Tibial nerve (tissue), 4 donors: ENCODE results near the gene MPP4. TPM values are rescaled to one million over a fixed set of nuclear protein-coding genes. Genes with fewer than 3 reads are reported as not detected.

Experiments used
- DNase-seq, 2 donors: peaks; one replicate each; pipeline ENCODE4 v3.0.0-alpha.2; 2019; ENCODE audit warnings: low spot score in 2 of 2
- H3K27ac ChIP-seq, 4 donors: fragments of 200-600 bp; sonication (generic) in 3 of 4; one replicate each; pipeline ENCODE4 v1.5.1; 2017 to 2019; ENCODE audit warnings: mild to moderate bottlenecking in 1 of 4
- H3K27me3 ChIP-seq, 2 donors: fragments of 200-600 bp; sonication (generic) in 1 of 2; one replicate each; pipeline versions ENCODE4 v1.5.1 to v1.6.0; 2017 to 2019
- H3K36me3 ChIP-seq, 3 donors: fragments of 200-600 bp; sonication (generic); one replicate each; pipeline ENCODE4 v1.5.1; 2018 to 2019
- H3K4me1 ChIP-seq, 4 donors: fragments of 200-600 bp; sonication (generic) in 3 of 4; one replicate each; pipeline ENCODE4 v1.5.1; 2017 to 2019
- H3K4me3 ChIP-seq, 4 donors: fragments of 200-600 bp; sonication (generic) in 3 of 4; one replicate each; pipeline ENCODE4 v1.5.1; 2017 to 2019; ENCODE audit warnings: mild to moderate bottlenecking in 1 of 4, moderate library complexity in 1 of 4
- H3K9me3 ChIP-seq, 4 donors: fragments of 200-600 bp; sonication (generic) in 3 of 4; one replicate each; pipeline ENCODE4 v1.5.1; 2017 to 2019
- EP300 ChIP-seq, 2 donors: sonication (generic); formaldehyde crosslinking; IDR thresholded peaks; one replicate each; pipeline ENCODE4 v1.6.1; 2017; ENCODE audit warnings: antibody characterized with exemption in 2 of 2, mild to moderate bottlenecking in 1 of 2
- POLR2A ChIP-seq, 2 donors: fragments of 450-650 bp; IDR thresholded peaks; one replicate each; pipeline ENCODE4 v1.6.1; 2017; ENCODE audit warnings: antibody characterized with exemption in 2 of 2, mild to moderate bottlenecking in 2 of 2, moderate library complexity in 2 of 2
- WGBS, 2 donors: methylation state at CpG; one replicate each; pipeline ENCODE4 v1.1.5; 2018; 5-methylcytosine and 5-hydroxymethylcytosine counted together
- total RNA-seq, 4 donors: library from RNA; depleted of rRNA; stranded (reverse); fragments of >200 nt; gene quantifications; one replicate each; pipeline ENCODE4 v1.1.0, GENCODE V29; 2016
- TF ChIP-seq, protein P1 (sequence below), 5 experiments: fragments of 200-600 bp in 3 of 5; fragments of 450-650 bp in 2 of 5; sonication (generic) in 3 of 5; IDR thresholded peaks; one replicate each; pipeline ENCODE4 v1.5.1; 2016 to 2019; ENCODE audit warnings: antibody characterized with exemption in 5 of 5, mild to moderate bottlenecking in 3 of 5, moderate library complexity in 2 of 5

The MPP4 gene
- total RNA-seq, 4 donors from 2014 or later = 0.22 to 0.60 TPM; not detected in 2

DNA sequence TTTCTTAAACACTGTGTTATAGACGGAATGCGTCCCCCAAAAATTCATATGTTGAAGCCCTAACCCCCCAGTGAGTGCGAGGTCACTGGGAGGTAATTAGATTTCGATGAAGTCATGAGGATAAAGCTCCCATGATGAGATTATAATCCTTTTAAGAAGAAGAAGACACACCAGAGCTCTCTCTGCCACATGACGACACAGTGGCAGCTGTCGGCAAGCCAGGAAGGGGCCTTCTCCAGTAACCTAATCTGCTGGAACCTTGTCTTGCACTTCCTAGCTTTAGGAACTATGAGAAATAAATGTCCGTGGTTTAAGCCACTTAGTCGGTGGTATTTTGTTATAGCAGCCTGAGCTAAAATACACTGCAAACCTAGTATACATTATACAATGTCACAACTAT lies 67.4 kb downstream of the MPP4 start:
- Histone ChIP-seq H3K27me3 (no peaks in the 10 kb centered on the region), H3K9me3 (no peaks in the 10 kb centered on the region), H3K36me3 (peaks cover 0 to 85% (median 2%) of the 10 kb centered on the region in 3 donors), H3K4me3 (no peak overlapping the region), H3K4me1 (no peaks in the 10 kb centered on the region), H3K27ac (no peak overlapping the region)
- WGBS, 2 donors = 95 to 97% methylated on average over 8 of the region's 8 CpGs
- TF ChIP-seq, protein P1, sequence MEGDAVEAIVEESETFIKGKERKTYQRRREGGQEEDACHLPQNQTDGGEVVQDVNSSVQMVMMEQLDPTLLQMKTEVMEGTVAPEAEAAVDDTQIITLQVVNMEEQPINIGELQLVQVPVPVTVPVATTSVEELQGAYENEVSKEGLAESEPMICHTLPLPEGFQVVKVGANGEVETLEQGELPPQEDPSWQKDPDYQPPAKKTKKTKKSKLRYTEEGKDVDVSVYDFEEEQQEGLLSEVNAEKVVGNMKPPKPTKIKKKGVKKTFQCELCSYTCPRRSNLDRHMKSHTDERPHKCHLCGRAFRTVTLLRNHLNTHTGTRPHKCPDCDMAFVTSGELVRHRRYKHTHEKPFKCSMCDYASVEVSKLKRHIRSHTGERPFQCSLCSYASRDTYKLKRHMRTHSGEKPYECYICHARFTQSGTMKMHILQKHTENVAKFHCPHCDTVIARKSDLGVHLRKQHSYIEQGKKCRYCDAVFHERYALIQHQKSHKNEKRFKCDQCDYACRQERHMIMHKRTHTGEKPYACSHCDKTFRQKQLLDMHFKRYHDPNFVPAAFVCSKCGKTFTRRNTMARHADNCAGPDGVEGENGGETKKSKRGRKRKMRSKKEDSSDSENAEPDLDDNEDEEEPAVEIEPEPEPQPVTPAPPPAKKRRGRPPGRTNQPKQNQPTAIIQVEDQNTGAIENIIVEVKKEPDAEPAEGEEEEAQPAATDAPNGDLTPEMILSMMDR (IDR thresholded peaks at IDR 0.05) = no peak
- no peak for TF ChIP-seq EP300 (IDR thresholded peaks at IDR 0.05)
- no peak for TF ChIP-seq POLR2A (IDR thresholded peaks at IDR 0.05)
- DNase-seq = no peak

DNA sequence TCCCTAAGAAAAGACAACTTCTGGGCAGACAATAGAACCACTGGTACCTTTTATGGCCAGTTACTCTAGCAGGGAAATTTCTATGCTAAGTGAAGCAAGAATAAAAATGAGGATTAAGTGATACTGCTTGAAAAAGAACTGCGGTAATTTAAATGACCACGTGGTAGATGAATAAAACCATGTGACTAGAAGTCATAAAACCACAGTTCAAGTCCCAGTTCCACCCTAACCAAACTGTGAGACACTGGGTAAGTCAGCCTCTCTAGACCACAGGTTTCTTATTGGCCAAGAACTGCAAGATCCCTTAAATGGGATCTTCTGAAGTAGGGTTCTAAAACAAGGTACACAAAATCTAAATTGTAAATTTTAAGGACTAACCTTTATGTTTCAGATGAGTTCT lies 67.9 kb downstream of the MPP4 start:
- 81% methylated on average over 2 of the region's 2 CpGs for WGBS, 2 donors
- TF ChIP-seq EP300 (IDR thresholded peaks at IDR 0.05) (no peak), POLR2A (IDR thresholded peaks at IDR 0.05) (no peak)
- TF ChIP-seq, protein P1 (IDR thresholded peaks at IDR 0.05) = no peak
- H3K9me3 ChIP-seq = no peaks in the 10 kb centered on the region
- H3K4me3 ChIP-seq = no peak overlapping the region
- H3K27me3 ChIP-seq = no peaks in the 10 kb centered on the region
- no peak overlapping the region for H3K27ac ChIP-seq
- no peak for DNase-seq
- H3K36me3 ChIP-seq = peaks cover 0 to 81% (median 2%) of the 10 kb centered on the region in 3 donors
- H3K4me1 ChIP-seq = no peaks in the 10 kb centered on the region

DNA sequence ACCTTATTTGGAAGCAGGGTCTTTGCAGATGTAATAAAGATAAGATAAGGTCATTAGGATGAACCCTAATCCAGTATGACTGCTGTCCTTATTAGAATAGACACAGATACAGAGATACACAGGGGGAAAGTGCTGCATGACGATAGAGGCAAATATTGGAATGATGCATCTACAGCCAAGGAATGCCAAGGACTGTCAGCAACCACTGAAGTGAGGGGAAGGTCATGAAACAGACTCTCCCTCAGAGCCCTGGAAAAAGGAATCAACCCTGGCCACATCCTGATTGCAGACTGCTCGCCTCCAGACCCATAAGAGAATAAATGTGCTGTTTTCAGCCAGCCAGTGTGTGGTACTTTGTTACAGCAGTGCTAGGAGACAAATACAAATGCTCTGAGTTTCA lies 69.9 kb downstream of the MPP4 start:
- Histone ChIP-seq H3K4me1 (no peaks in the 10 kb centered on the region), H3K9me3 (no peaks in the 10 kb centered on the region), H3K27me3 (no peaks in the 10 kb centered on the region), H3K4me3 (no peak overlapping the region), H3K36me3 (peaks cover 0 to 66% (median 2%) of the 10 kb centered on the region in 3 donors), H3K27ac (no peak overlapping the region)
- no peak for DNase-seq
- TF ChIP-seq, protein P1 (IDR thresholded peaks at IDR 0.05) = no peak
- TF ChIP-seq POLR2A (IDR thresholded peaks at IDR 0.05) (no peak), EP300 (IDR thresholded peaks at IDR 0.05) (no peak)
- 81 to 95% methylated on average over 2 of the region's 2 CpGs for WGBS, 2 donors

DNA sequence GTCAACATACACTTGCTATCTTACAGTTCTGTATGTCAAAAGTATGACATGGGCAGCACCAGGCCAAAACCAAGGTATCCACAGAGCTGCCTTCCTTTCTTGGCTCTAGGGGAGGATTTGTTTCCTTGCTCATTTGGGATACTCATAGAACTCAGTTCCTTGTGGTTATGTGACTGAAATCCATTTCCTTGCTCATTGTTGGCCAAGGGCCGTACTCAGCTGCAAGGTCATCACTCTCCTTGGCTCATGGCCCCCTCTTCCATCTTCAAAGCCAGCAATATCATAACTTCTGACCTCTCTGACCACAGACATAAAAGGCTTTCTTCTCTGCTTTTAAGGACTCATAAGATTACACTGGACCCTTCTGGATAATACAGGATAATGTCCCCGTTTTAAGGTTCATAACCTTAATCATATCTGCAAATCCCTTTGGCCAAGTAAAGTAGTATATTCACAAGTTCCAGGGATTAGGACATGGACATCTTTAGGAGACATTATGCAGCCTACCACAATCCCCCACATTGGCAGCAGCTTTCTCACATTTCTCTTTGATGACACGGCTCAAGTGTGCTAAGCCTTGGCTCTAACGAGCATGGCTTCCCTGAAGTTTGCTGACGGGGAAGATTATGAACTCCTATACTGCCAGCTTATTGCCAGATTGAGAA lies 76.0 kb downstream of the MPP4 start:
- Histone ChIP-seq H3K36me3 (peaks cover 0 to 35% (median 0%) of the 10 kb centered on the region in 3 donors), H3K4me1 (peaks cover 0 to 6% (median 0%) of the 10 kb centered on the region in 4 donors), H3K27me3 (no peaks in the 10 kb centered on the region), H3K9me3 (no peaks in the 10 kb centered on the region), H3K4me3 (no peak overlapping the region), H3K27ac (no peak overlapping the region)
- DNase-seq = no peak
- TF ChIP-seq, protein P1 (IDR thresholded peaks at IDR 0.05) = no peak
- no peak for TF ChIP-seq POLR2A (IDR thresholded peaks at IDR 0.05)
- 57 to 71% methylated on average over 5 of the region's 5 CpGs for WGBS, 2 donors

DNA sequence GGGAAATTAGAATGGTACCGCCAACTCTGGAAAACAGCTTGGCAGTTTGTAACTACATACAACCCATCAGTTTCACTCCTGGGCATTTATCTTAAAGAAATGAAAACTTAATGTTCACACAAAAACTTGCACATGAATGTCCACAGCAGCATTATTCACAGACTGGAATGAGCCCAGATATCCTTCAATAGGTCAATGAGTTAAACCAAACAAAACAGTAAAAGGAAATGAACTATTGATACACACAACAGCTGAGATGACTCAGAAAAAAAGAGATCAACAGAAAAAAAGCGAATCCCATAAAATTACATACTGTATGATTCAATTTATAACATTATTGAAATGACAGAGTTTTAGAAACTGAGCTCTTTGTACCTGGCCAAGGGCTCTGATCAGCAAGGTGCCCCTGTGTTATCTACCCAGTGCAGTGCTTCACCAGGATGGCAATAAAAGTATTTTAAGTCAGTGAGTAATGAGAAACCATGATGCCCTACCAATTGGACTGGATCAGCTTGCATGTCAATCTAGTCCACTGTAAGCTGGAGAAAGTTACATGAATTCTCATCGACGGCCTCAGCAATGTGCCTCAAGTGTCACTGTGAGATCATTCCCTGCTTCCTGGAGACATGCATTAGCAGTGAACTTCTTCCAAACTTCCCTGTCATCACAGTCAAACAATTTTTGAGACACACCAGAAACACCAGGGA lies 77.0 kb downstream of the MPP4 start:
- no peak for DNase-seq
- peaks cover 0 to 6% (median 0%) of the 10 kb centered on the region in 4 donors for H3K4me1 ChIP-seq
- peaks cover 0 to 25% (median 0%) of the 10 kb centered on the region in 3 donors for H3K36me3 ChIP-seq
- TF ChIP-seq EP300 (IDR thresholded peaks at IDR 0.05) (no peak), POLR2A (IDR thresholded peaks at IDR 0.05) (no peak)
- H3K27me3 ChIP-seq = no peaks in the 10 kb centered on the region
- no peaks in the 10 kb centered on the region for H3K9me3 ChIP-seq
- H3K4me3 ChIP-seq = no peak overlapping the region
- no peak overlapping the region for H3K27ac ChIP-seq
- 91% methylated on average over 4 of the region's 4 CpGs for WGBS, 2 donors
